ENCODE data around the gene FRMD3. TPM values are rescaled to one million over a fixed set of nuclear protein-coding genes. Genes with fewer than 3 reads are reported as not detected.

FRMD3 gene
- total RNA-seq, 4 donors from 2014 or later = 15.9 to 28.6 (median 20.7) TPM

DNA sequence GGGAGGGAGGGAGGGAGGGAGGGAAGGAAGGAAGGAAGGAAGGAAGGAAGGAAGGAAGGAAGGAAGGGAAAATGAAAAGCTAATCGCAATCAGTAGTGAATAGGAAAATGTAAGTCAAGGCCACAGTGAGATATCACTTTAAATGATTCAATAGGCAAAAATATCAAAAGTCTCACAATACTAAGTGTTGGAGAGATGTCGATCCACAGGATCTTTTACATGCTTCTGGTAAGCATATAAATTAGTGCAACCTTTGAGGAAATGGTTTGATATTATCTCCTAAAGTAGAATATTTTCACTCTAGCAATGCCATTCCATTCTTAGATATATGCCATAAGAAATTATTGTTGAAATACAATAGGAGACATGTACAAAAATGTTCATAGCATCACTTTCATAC is 58.4 kb downstream of the FRMD3 start:
- Histone ChIP-seq H3K27me3 (no peaks in the 10 kb centered on the region), H3K36me3 (no peaks in the 10 kb centered on the region), H3K4me3 (replicated peaks in 1 of 3) (no peak overlapping the region), H3K27ac (no peak overlapping the region), H3K4me1 (no peaks in the 10 kb centered on the region), H3K9me3 (no peaks in the 10 kb centered on the region)
- intact Hi-C loops (cut with DNase I) = no loop called here
- WGBS, 2 donors = 94 to 97% methylated on average over 2 of the region's 2 CpGs
- no peak for DNase-seq
- TF ChIP-seq CTCF (IDR thresholded peaks at IDR 0.05) = no peak
- TF ChIP-seq POLR2A (IDR thresholded peaks at IDR 0.05) = no peak

- no peak overlapping the region for H3K27ac ChIP-seq
- no peak for DNase-seq
- H3K9me3 ChIP-seq = no peaks in the 10 kb centered on the region
- 86 to 89% methylated on average over 3 of the region's 3 CpGs for WGBS, 2 donors
- intact Hi-C loops (cut with DNase I) = no loop called here
- no peaks in the 10 kb centered on the region for H3K27me3 ChIP-seq
- TF ChIP-seq POLR2A (IDR thresholded peaks at IDR 0.05) = no peak
- TF ChIP-seq CTCF (IDR thresholded peaks at IDR 0.05) = no peak
- no peaks in the 10 kb centered on the region for H3K4me1 ChIP-seq
- no peaks in the 10 kb centered on the region for H3K36me3 ChIP-seq
- H3K4me3 ChIP-seq (replicated peaks in 1 of 3) = no peak overlapping the region
Measured at GRCh38 chr9:83477571-83477970, 60.6 kb downstream of the FRMD3 start.

DNA sequence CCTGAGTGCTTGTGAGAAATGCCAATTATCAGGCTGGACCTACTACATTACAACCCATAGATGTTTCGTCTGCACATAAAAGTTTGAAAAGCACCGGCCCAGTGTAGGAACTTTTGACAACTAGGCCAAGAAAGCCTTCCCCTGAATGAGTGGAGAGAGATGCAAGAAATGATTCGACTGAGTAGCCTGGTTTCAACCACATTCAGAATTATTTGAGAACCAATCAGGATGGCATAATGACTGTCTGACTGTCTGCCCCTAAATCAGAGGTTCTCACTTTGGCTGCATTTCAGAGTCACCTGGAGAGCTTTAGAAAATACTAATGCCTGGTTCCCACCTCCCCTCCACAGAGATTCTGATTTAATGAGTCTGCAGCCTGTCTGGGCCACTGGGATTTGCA is 61.1 kb downstream of the FRMD3 start:
- TF ChIP-seq CTCF (IDR thresholded peaks at IDR 0.05) (no peak), POLR2A (IDR thresholded peaks at IDR 0.05) (no peak)
- Histone ChIP-seq H3K4me1 (no peaks in the 10 kb centered on the region), H3K36me3 (no peaks in the 10 kb centered on the region), H3K27me3 (no peaks in the 10 kb centered on the region), H3K27ac (no peak overlapping the region), H3K4me3 (replicated peaks in 1 of 3) (no peak overlapping the region), H3K9me3 (no peaks in the 10 kb centered on the region)
- WGBS, 2 donors = 89 to 94% methylated on average over 3 of the region's 3 CpGs
- no peak for DNase-seq
- intact Hi-C loops (cut with DNase I) = no loop called here

DNA sequence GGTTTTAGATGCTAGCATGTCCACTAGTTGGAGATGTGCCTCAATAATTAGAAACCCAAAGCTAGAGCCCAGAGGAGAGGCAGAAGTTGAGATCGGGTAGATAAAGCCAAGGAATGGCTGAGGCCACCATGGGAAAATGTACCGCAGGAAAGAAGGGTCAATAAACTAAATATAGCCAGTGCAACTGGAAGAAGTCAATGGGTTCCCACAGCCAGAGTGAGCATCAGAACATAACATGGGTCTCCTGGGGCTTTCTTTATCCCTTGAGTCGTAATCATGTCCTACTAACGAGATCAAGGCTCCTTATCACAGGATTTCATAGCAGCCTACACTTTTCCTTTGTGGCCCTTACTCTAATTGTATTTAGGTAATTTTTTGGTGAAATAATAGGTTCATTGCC is 61.7 kb downstream of the FRMD3 start:
- TF ChIP-seq CTCF (IDR thresholded peaks at IDR 0.05) = no peak
- TF ChIP-seq POLR2A (IDR thresholded peaks at IDR 0.05) = no peak
- WGBS, 2 donors = 87 to 92% methylated on average over 4 of the region's 4 CpGs
- no peaks in the 10 kb centered on the region for H3K9me3 ChIP-seq
- intact Hi-C loops (cut with DNase I) = no loop called here
- H3K27ac ChIP-seq = no peak overlapping the region
- no peaks in the 10 kb centered on the region for H3K36me3 ChIP-seq
- no peaks in the 10 kb centered on the region for H3K4me1 ChIP-seq
- DNase-seq = no peak
- no peak overlapping the region for H3K4me3 ChIP-seq (replicated peaks in 1 of 3)
- no peaks in the 10 kb centered on the region for H3K27me3 ChIP-seq

DNA sequence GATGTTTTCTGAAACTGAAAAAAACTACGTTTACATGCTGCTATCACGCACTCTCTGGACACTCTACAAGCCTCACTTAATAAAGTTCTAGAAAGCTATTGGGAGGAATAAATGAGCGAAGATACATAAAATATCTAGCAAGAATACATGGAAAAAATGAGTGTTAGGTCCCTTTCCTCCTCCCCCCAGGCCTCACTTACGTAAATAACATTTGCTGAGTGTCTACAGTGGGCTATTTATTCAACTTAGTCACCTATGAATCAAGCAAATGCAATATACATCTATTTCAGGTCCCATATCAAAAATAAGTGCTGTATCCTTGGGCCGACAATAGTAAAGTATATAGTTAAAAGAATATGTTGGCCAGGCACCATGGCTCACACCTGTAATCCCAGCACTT is 62.5 kb downstream of the FRMD3 start:
- 95 to 96% methylated on average over 5 of the region's 5 CpGs for WGBS, 2 donors
- intact Hi-C loops (cut with DNase I) = no loop called here
- Histone ChIP-seq H3K4me3 (replicated peaks in 1 of 3) (no peak overlapping the region), H3K36me3 (no peaks in the 10 kb centered on the region), H3K27ac (no peak overlapping the region), H3K27me3 (no peaks in the 10 kb centered on the region), H3K4me1 (no peaks in the 10 kb centered on the region), H3K9me3 (no peaks in the 10 kb centered on the region)
- no peak for DNase-seq
- TF ChIP-seq CTCF (IDR thresholded peaks at IDR 0.05) (no peak), POLR2A (IDR thresholded peaks at IDR 0.05) (no peak)

Data from thyroid gland (tissue), 4 donors.